Measurements from ENCODE around the gene ZDBF2.
"Not testable (repeated sequence)": the region's sequence is repeated elsewhere in the genome, so short reads cannot be mapped to it uniquely, and the experiment has no call there.

The ZDBF2 gene

GRCh38 chr2:206352571-206352970 is 78.1 kb downstream of the ZDBF2 start:
- 83 to 84% methylated on average over 1 of the region's 1 CpG for WGBS, 2 experiments
- Histone ChIP-seq H3K4me1 (ENCODE audit: control insufficient read depth, insufficient read depth, low read length) (no peaks in the 10 kb centered on the region), H3K27me3 (ENCODE audit: control insufficient read depth, insufficient read depth, low read length, poor library complexity, severe bottlenecking) (no peaks in the 10 kb centered on the region), H3K27ac (ENCODE audit: insufficient read depth, low read depth, low read length, poor library complexity, severe bottlenecking) (no peak overlapping the region), H3K9me3 (ENCODE audit: control insufficient read depth, low read length) (no peaks in the 10 kb centered on the region), H3K36me3 (ENCODE audit: control insufficient read depth, insufficient read depth, low read length) (no peaks in the 10 kb centered on the region), H3K4me3 (ENCODE audit: insufficient read depth, low read depth, low read length) (no peak overlapping the region)

GRCh38 chr2:206353685-206354084 is 79.2 kb downstream of the ZDBF2 start:
- Histone ChIP-seq H3K27ac (ENCODE audit: insufficient read depth, low read depth, low read length, poor library complexity, severe bottlenecking) (no peak overlapping the region), H3K9me3 (ENCODE audit: control insufficient read depth, low read length) (no peaks in the 10 kb centered on the region), H3K4me3 (ENCODE audit: insufficient read depth, low read depth, low read length) (no peak overlapping the region), H3K36me3 (ENCODE audit: control insufficient read depth, insufficient read depth, low read length) (no peaks in the 10 kb centered on the region), H3K27me3 (ENCODE audit: control insufficient read depth, insufficient read depth, low read length, poor library complexity, severe bottlenecking) (no peaks in the 10 kb centered on the region), H3K4me1 (ENCODE audit: control insufficient read depth, insufficient read depth, low read length) (no peaks in the 10 kb centered on the region)
- WGBS, 2 experiments: 95% methylated on average over 1 of the region's 1 CpG

- WGBS, 2 experiments: 91 to 93% methylated on average over 6 of the region's 6 CpGs
- H3K9me3 ChIP-seq (ENCODE audit: control insufficient read depth, low read length): no peaks in the 10 kb centered on the region
- H3K36me3 ChIP-seq (ENCODE audit: control insufficient read depth, insufficient read depth, low read length): no peaks in the 10 kb centered on the region
- no peaks in the 10 kb centered on the region for H3K27me3 ChIP-seq (ENCODE audit: control insufficient read depth, insufficient read depth, low read length, poor library complexity, severe bottlenecking)
- H3K27ac ChIP-seq (ENCODE audit: insufficient read depth, low read depth, low read length, poor library complexity, severe bottlenecking): no peak overlapping the region
- H3K4me1 ChIP-seq (ENCODE audit: control insufficient read depth, insufficient read depth, low read length): no peaks in the 10 kb centered on the region
- no peak overlapping the region for H3K4me3 ChIP-seq (ENCODE audit: insufficient read depth, low read depth, low read length)
Measured at GRCh38 chr2:206354129-206354528, 79.7 kb downstream of the ZDBF2 start.

- H3K4me3 ChIP-seq (ENCODE audit: insufficient read depth, low read depth, low read length); H3K36me3 ChIP-seq (ENCODE audit: control insufficient read depth, insufficient read depth, low read length); H3K27ac ChIP-seq (ENCODE audit: insufficient read depth, low read depth, low read length, poor library complexity, severe bottlenecking); H3K9me3 ChIP-seq (ENCODE audit: control insufficient read depth, low read length); H3K27me3 ChIP-seq (ENCODE audit: control insufficient read depth, insufficient read depth, low read length, poor library complexity, severe bottlenecking); H3K4me1 ChIP-seq (ENCODE audit: control insufficient read depth, insufficient read depth, low read length): not testable (repeated sequence)
- WGBS, 2 experiments: 90 to 91% methylated on average over 29 of the region's 29 CpGs
Measured at GRCh38 chr2:206356840-206357239, 82.4 kb downstream of the ZDBF2 start.

- H3K9me3 ChIP-seq (ENCODE audit: control insufficient read depth, low read length); H3K36me3 ChIP-seq (ENCODE audit: control insufficient read depth, insufficient read depth, low read length); H3K4me1 ChIP-seq (ENCODE audit: control insufficient read depth, insufficient read depth, low read length); H3K4me3 ChIP-seq (ENCODE audit: insufficient read depth, low read depth, low read length); H3K27me3 ChIP-seq (ENCODE audit: control insufficient read depth, insufficient read depth, low read length, poor library complexity, severe bottlenecking); H3K27ac ChIP-seq (ENCODE audit: insufficient read depth, low read depth, low read length, poor library complexity, severe bottlenecking): not testable (repeated sequence)
- 84 to 85% methylated on average over 5 of the region's 5 CpGs for WGBS, 2 experiments
Measured at GRCh38 chr2:206360840-206361239, 86.4 kb downstream of the ZDBF2 start.

- no peaks in the 10 kb centered on the region for H3K36me3 ChIP-seq (ENCODE audit: control insufficient read depth, insufficient read depth, low read length)
- WGBS, 2 experiments: 94 to 100% methylated on average over 1 of the region's 2 CpGs
- H3K9me3 ChIP-seq (ENCODE audit: control insufficient read depth, low read length): no peaks in the 10 kb centered on the region
- H3K4me1 ChIP-seq (ENCODE audit: control insufficient read depth, insufficient read depth, low read length): no peaks in the 10 kb centered on the region
- no peak overlapping the region for H3K4me3 ChIP-seq (ENCODE audit: insufficient read depth, low read depth, low read length)
- H3K27ac ChIP-seq (ENCODE audit: insufficient read depth, low read depth, low read length, poor library complexity, severe bottlenecking): no peak overlapping the region
- no peaks in the 10 kb centered on the region for H3K27me3 ChIP-seq (ENCODE audit: control insufficient read depth, insufficient read depth, low read length, poor library complexity, severe bottlenecking)
Measured at GRCh38 chr2:206361407-206362045, 87.1 kb downstream of the ZDBF2 start.

Data from ectodermal cell (in vitro differentiated cells).